ENCODE data around the gene ROR1.
"Not testable (repeated sequence)": the region's sequence is repeated elsewhere in the genome, so short reads cannot be mapped to it uniquely, and the experiment has no call there.

Gene ROR1

GRCh38 chr1:63759778-63760177 is 14.0 kb upstream of the ROR1 start:
- FAIRE-seq = no peak

DNA sequence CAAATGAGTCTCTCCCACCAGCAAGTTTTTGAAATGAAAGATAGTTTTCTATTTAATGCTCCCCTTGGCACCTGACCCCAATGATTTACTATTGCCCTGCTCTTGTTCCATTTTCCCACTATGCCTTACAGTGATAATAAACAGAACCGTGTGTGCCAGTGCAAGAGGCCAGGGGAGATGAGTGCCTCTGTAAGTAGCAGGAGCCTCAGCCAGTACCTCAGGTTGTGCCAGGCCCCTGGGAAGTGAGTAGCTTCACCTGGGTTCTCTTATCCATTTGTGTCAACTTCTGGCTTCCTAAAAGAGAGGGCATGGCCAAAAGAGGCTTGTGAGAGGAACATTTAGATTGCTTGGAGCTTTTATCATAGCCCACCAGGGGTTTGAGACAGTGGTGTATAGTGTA is 3.4 kb upstream of the ROR1 start:
- FAIRE-seq = no peak

GRCh38 chr1:63772201-63772600 is 1.6 kb upstream of the ROR1 start:
- no peak for FAIRE-seq

- FAIRE-seq = no peak
Measured at GRCh38 chr1:63772876-63773275, 941 bp upstream of the ROR1 start.

DNA sequence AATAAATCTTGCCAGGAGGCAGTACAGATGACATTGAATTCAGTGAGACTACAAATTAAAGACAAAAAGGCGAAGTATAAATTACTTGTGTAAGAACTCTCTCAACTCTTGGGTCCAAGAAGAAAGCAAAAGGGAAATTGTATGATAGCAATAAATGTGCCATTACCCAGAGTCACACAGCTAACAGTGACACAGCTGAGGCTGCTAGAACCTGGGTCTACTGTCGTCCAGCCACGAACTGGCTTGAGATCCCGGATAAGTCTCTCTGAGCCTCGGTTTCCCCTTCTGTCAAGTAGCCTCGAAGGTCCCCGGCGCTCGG is 362 bp upstream of the ROR1 start:
- no peak for FAIRE-seq

- no peak for FAIRE-seq
Measured at GRCh38 chr1:63774617-63775417, 1.0 kb downstream of the ROR1 start.

- peak; percentile 86 for FAIRE-seq
Measured at GRCh38 chr1:63775418-63776127, 1.8 kb downstream of the ROR1 start.

GRCh38 chr1:63777286-63777685 is 3.5 kb downstream of the ROR1 start:
- FAIRE-seq = no peak

DNA sequence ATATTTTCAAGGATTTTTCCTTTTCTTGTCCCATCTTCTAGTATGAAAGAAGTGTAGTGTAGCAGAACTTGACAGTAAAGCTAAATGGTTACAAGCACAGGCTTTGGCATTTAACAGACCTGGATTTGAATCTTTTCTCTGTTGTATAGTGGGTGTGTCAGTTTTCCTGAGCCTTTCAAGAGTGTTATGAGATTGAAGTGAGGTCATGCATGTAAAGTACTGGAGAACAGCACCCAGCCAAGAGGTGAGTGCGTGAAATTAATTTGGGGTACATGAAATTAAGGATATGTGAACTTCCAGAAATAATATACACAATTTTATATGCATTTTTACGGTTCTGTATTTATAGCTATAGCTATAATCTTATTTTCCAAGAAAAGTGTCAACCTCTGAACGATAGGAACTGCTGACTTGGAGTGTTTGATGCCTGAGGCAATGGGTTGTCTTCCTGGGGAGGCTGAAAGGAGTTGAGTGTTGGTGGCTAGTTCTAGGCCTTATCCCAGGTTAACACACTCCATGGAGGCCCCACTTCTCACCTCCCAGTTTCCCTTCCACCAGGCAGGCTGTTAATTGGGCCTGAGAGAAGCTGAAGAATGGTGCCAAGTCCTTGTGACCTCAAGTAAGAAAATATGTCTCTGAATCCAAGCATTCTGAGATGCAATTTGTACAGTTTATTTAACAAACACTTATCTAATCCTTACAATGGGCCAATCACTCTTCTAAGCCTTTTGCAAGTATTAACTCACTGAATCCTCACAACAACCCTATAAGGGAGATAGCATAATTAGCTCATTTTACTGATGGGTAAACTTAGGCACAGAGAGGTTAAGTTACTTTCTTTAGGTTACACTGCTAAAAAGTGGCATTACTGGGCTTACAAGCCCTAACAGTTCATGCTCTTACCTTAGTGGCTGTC is 4.4 kb downstream of the ROR1 start:
- peak; percentile 55 for FAIRE-seq

DNA sequence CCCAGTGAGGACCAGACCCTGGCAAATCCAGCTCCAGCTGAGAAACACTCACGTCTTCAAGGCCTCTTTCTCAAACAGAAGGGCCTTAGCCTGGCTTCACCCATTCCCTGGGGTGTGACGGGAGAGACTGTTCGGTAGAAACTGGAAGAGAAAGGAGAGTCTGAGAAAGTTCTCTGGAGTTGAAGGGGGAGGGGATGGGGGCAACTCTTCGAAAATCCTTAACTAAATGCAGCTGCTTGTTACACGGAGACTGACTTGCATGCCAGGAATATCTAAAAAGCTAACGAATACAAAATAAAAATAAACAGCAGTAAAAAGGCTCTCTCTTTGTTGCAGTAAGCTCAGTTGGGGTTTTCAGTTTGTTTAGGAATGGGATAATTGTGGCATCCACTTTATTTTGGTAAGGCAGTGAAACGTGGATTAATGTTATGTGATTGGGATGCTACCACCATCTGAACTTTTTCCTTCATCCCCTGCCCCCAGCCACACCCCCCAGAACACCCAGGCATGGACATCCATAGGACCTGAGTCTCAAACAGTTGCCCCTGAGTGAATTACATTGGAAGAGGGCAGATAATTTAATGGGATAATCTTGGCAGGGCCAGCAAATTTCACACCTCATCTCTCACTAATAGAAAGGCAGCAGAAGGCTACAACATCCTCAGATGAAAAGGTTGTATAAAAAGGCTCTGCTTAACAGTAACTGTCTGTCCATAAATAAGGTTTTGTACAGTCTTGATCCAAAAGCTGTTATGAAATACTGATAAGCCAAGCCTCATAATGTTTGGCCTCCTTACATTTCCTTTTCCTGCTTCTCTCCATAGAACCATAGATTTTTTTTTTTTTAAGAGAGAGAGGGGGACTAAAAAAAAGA is 5.8 kb downstream of the ROR1 start:
- peak; percentile 38 for FAIRE-seq

- FAIRE-seq = no peak
Measured at GRCh38 chr1:63780565-63780964, 6.7 kb downstream of the ROR1 start.

GRCh38 chr1:63782982-63783381 is 9.2 kb downstream of the ROR1 start:
- FAIRE-seq = no peak

DNA sequence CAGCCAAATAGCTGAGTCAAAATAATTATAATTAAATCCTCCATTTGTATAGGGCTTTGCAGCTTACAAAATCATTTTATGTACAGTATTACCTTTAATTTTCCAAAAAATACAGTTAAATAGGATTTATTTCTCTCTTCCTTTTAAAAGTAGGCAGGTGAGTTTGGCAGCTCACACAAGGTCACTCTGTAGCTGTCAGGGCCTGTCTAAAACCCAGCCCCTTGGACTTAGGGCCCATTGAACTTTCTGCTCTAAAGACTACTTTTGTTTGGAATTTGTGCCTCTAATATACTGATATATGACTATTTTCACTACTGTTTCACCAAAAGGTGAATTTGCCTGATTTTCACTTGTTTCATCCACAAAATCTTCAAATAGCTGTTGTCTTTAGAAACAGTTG is 10.3 kb downstream of the ROR1 start:
- no peak for FAIRE-seq

GRCh38 chr1:63784489-63785390 is 10.9 kb downstream of the ROR1 start:
- peak; percentile 84 for FAIRE-seq

DNA sequence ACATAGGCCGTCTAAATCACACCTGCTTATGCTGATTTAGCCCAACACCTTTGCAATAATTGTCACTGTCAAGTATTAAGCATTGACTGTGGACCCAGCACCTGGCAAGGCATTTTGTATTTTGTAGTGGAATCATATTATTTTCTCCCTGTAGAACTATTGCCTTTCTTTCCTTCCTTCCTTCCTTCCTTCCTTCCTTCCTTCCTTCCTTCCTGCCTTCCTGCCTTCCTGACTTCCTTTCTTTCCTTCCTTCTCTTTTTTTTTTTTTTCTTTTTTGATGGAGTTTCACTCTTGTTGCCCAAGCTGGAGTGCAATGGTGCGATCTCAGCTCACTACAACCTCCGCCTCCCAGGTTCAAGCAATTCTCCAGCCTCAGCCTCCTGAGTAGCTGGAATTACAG is 13.5 kb downstream of the ROR1 start:
- FAIRE-seq = not testable (repeated sequence)

GRCh38 chr1:63787875-63788274 is 14.1 kb downstream of the ROR1 start:
- FAIRE-seq = peak; percentile 38

GRCh38 chr1:63789856-63790605 is 16.2 kb downstream of the ROR1 start:
- no peak for FAIRE-seq

DNA sequence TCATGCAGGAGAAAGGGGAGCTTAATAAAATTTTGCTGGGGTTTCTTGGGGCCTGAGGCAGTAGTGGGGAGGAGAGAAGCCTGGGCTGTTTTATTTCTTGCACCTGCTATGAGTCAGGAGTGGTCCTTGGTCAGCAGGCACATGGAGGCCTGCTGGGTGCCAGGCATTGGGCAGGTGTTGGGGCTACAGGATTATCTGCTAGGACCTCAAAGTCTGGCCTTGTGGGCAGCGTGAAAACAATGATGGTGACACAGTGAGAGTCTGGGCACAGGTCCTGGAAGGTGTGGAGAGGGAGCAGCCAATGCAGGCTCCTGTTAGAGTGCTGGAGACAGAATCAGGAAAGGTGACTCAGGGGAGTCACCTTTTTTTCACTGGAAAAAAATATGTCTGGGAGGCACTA is 17.2 kb downstream of the ROR1 start:
- peak; percentile 49 for FAIRE-seq

- no peak for FAIRE-seq
Measured at GRCh38 chr1:63792152-63792551, 18.3 kb downstream of the ROR1 start.

- FAIRE-seq = peak; percentile 77
Measured at GRCh38 chr1:63793741-63794240, 20.0 kb downstream of the ROR1 start.

Measured in islet of Langerhans (tissue), 1 donor.